NCI-H2227 (cell line): Measurements from ENCODE around the gene TFDP2.
A peak's percentile ranks its signal among the peaks of the same experiment; 100 is the strongest.
"Not testable (repeated sequence)": the region's sequence is repeated elsewhere in the genome, so short reads cannot be mapped to it uniquely, and the experiment has no call there.

Experiments used
- DNase-seq: peaks from one replicate; lab custom pipeline; 2025; ENCODE audit not compliant: unreplicated experiment; lab: John Stamatoyannopoulos, UW

Gene TFDP2

GRCh38 chr3:142027300-142027699, 122.0 kb downstream of the TFDP2 start:
- no peak for DNase-seq

- DNase-seq: no peak
Observed at GRCh38 chr3:142026333-142026732, 123.0 kb downstream of the TFDP2 start.

GRCh38 chr3:142022381-142022780, 127.0 kb downstream of the TFDP2 start:
- DNase-seq: peak; percentile 0

GRCh38 chr3:142021127-142021526, 128.2 kb downstream of the TFDP2 start:
- no peak for DNase-seq

GRCh38 chr3:142019794-142020320, 129.5 kb downstream of the TFDP2 start:
- DNase-seq: no peak

- DNase-seq: no peak
Observed at GRCh38 chr3:142013993-142014392, 135.4 kb downstream of the TFDP2 start.

GRCh38 chr3:142013326-142013980, 135.9 kb downstream of the TFDP2 start:
- no peak for DNase-seq

- no peak for DNase-seq
Observed at GRCh38 chr3:142009029-142009428, 140.3 kb downstream of the TFDP2 start.

- peak; percentile 35 for DNase-seq
Observed at GRCh38 chr3:142007710-142008399, 141.5 kb downstream of the TFDP2 start.

- not testable (repeated sequence) for DNase-seq
Observed at GRCh38 chr3:142004957-142005356, 144.4 kb downstream of the TFDP2 start.

GRCh38 chr3:142004025-142004424, 145.3 kb downstream of the TFDP2 start:
- no peak for DNase-seq

- DNase-seq: no peak
Observed at GRCh38 chr3:142003291-142003690, 146.1 kb downstream of the TFDP2 start.

- no peak for DNase-seq
Observed at GRCh38 chr3:142000325-142000870, 148.9 kb downstream of the TFDP2 start.

- peak; percentile 11 for DNase-seq
Observed at GRCh38 chr3:141998669-141999290, 150.6 kb downstream of the TFDP2 start.

- no peak for DNase-seq
Observed at GRCh38 chr3:141996437-141996836, 152.9 kb downstream of the TFDP2 start.

- no peak for DNase-seq
Observed at GRCh38 chr3:141994856-141995255, 154.5 kb downstream of the TFDP2 start.

GRCh38 chr3:141992512-141992911, 156.8 kb downstream of the TFDP2 start:
- DNase-seq: no peak

GRCh38 chr3:141986548-141987107, 162.7 kb downstream of the TFDP2 start:
- DNase-seq: no peak

GRCh38 chr3:141981084-141981483, 168.3 kb downstream of the TFDP2 start:
- no peak for DNase-seq

- DNase-seq: no peak
Observed at GRCh38 chr3:141979050-141979671, 170.2 kb downstream of the TFDP2 start.

- not testable (repeated sequence) for DNase-seq
Observed at GRCh38 chr3:141974777-141975176, 174.6 kb downstream of the TFDP2 start.
